SK-N-SH treated with all-trans-retinoic acid at 6 μM for 48 hours (cell line): ENCODE results near the gene TASOR.
A peak's percentile ranks its signal among the peaks of the same experiment; 100 is the strongest.

ENCODE experiments used
- ATAC-seq: fragments of 200-7000 bp; cut with Tn5 transposase; 3 replicates; pipeline ENCODE4 v1.9.1; 2020; ENCODE audit warnings: mild to moderate bottlenecking, moderate library complexity
- ARNTL ChIP-seq: fragments of 450-650 bp; formaldehyde crosslinking; IDR thresholded peaks from 2 replicates; pipeline ENCODE4 v1.5.0; 2020; ENCODE audit warnings: low read depth, mild to moderate bottlenecking, moderate library complexity, borderline replicate concordance
- BACH2 ChIP-seq: fragments of 250-450 bp; sonication (Bioruptor Pico); IDR thresholded peaks from 2 replicates; pipeline ENCODE4 v1.9.0; 2021; ENCODE audit warnings: mild to moderate bottlenecking, borderline replicate concordance
- CREB5 ChIP-seq: fragments of 250-450 bp; sonication (Bioruptor Pico); IDR thresholded peaks from 2 replicates; pipeline ENCODE4 v1.5.1; 2020; ENCODE audit warnings: low read depth, mild to moderate bottlenecking, moderate library complexity
- CSDC2 ChIP-seq: fragments of 250-450 bp; sonication (Bioruptor Pico); IDR thresholded peaks from 2 replicates; pipeline ENCODE4 v1.5.0; 2020; ENCODE audit warnings: mild to moderate bottlenecking, moderate library complexity
- CSRNP3 ChIP-seq: fragments of 250-450 bp; sonication (Bioruptor Pico); IDR thresholded peaks from 2 replicates; pipeline ENCODE4 v1.5.1; 2021; ENCODE audit warnings: mild to moderate bottlenecking, moderate library complexity
- ESRRG ChIP-seq: fragments of 250-450 bp; sonication (Bioruptor Pico); IDR thresholded peaks from 2 replicates; pipeline ENCODE4 v1.6.1; 2021; ENCODE audit warnings: mild to moderate bottlenecking
- GLIS3 ChIP-seq: fragments of 250-450 bp; sonication (Bioruptor Pico); IDR thresholded peaks from 2 replicates; pipeline ENCODE4 v1.5.0; 2020; ENCODE audit warnings: mild to moderate bottlenecking, moderate library complexity
- OSR1 ChIP-seq: fragments of 250-450 bp; sonication (Bioruptor Pico); IDR thresholded peaks from 2 replicates; pipeline ENCODE4 v1.8.0; 2022; ENCODE audit warnings: moderate library complexity, mild to moderate bottlenecking, inconsistent platforms
- PPARA ChIP-seq: fragments of 250-450 bp; sonication (Bioruptor Pico); IDR thresholded peaks from 2 replicates; pipeline ENCODE4 v1.5.0; 2020; ENCODE audit warnings: mild to moderate bottlenecking, borderline replicate concordance
- RARB ChIP-seq: fragments of 250-450 bp; sonication (Bioruptor Pico); IDR thresholded peaks from 2 replicates; pipeline ENCODE4 v1.8.0; 2021; ENCODE audit warnings: mild to moderate bottlenecking, moderate library complexity
- SNAI2 ChIP-seq: fragments of 250-450 bp; sonication (Bioruptor Pico); IDR thresholded peaks from 2 replicates; pipeline ENCODE4 v1.5.0; 2020; ENCODE audit warnings: mild to moderate bottlenecking, moderate library complexity
- TSHZ2 ChIP-seq: fragments of 250-450 bp; sonication (Bioruptor Pico); IDR thresholded peaks from 2 replicates; pipeline ENCODE4 v1.5.0; 2020; ENCODE audit warnings: mild to moderate bottlenecking, moderate library complexity
- ZC3H10 ChIP-seq: fragments of 250-450 bp; sonication (Bioruptor Pico); IDR thresholded peaks from 2 replicates; pipeline ENCODE4 v1.5.1; 2021; ENCODE audit warnings: mild to moderate bottlenecking, moderate library complexity
- ZFP3 ChIP-seq: fragments of 250-450 bp; sonication (Bioruptor Pico); IDR thresholded peaks from 2 replicates; pipeline ENCODE4 v1.5.0; 2020; ENCODE audit warnings: mild to moderate bottlenecking, moderate library complexity
- ZFP30 ChIP-seq: fragments of 450-650 bp; formaldehyde crosslinking; IDR thresholded peaks from 2 replicates; pipeline ENCODE4 v1.5.0; 2022; ENCODE audit warnings: mild to moderate bottlenecking, moderate library complexity
- ZNF565 ChIP-seq: fragments of 450-650 bp; formaldehyde crosslinking; conservative IDR thresholded peaks from 2 replicates; pipeline ENCODE4 v1.5.0; 2020; ENCODE audit warnings: low read depth, mild to moderate bottlenecking, moderate library complexity
- ZNF70 ChIP-seq: fragments of 450-650 bp; formaldehyde crosslinking; IDR thresholded peaks from 2 replicates; pipeline ENCODE4 v1.5.0; 2020; ENCODE audit warnings: mild to moderate bottlenecking, moderate library complexity
- ZNF8 ChIP-seq: fragments of 450-650 bp; formaldehyde crosslinking; IDR thresholded peaks from 2 replicates; pipeline ENCODE4 v1.5.0; 2020; ENCODE audit warnings: mild to moderate bottlenecking, moderate library complexity
- TF ChIP-seq, protein P1 (sequence below): fragments of 250-450 bp; sonication (Bioruptor Pico); IDR thresholded peaks from 2 replicates; pipeline ENCODE4 v1.8.0; 2020; ENCODE audit warnings: mild to moderate bottlenecking, moderate library complexity, borderline replicate concordance

The TASOR gene

DNA sequence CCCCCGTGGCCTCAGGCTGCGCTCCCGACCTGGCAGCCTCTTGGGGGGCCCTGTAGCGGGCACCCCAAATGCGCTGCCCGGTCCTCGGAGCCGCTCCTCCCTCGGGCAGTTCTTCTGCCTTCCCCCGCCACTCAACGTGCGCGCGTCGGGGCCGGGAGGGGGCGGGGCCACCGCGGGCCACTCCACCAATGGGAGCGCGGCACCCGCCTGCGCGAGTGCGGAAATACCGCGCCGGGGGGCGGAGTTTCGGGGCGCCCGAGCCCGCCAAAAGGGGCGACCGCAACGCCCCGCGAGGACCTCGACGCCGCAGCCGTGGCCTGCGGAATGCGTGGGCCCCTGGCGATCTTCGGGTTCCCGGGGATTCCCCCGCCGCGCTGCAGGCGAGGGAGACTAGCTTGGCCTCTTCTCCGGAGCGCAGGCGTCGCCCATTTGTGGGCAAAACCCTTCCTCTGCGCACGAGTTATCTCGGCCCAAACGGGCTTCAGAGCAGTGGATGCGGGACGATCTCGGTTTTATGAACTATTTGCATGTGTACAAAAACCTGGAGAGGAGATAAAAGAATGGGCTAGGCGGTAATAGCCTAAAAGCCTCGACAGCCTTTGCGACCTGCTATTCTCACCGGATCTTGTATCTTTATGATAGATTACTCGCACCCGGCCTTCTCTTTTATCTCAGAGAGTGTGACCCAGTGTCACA, at the start of gene TASOR:
Gene TASOR, minus strand, starts transcription at position 144 of the 696 bp plus-strand sequence. CDS start 259 bp downstream, outside the sequence.
- peak; percentile 90 for ATAC-seq
- TF ChIP-seq ZFP30 (CRISPR knock-in tag), result no peak
- no peak for TF ChIP-seq CREB5 (CRISPR knock-in tag)
- peak; percentile 32; the same call in 1 of the 2 replicates for TF ChIP-seq ZNF8 (CRISPR knock-in tag)
- peak; percentile 56; the same call in 1 of the 2 replicates for TF ChIP-seq TSHZ2 (CRISPR knock-in tag)
- TF ChIP-seq, protein P1, sequence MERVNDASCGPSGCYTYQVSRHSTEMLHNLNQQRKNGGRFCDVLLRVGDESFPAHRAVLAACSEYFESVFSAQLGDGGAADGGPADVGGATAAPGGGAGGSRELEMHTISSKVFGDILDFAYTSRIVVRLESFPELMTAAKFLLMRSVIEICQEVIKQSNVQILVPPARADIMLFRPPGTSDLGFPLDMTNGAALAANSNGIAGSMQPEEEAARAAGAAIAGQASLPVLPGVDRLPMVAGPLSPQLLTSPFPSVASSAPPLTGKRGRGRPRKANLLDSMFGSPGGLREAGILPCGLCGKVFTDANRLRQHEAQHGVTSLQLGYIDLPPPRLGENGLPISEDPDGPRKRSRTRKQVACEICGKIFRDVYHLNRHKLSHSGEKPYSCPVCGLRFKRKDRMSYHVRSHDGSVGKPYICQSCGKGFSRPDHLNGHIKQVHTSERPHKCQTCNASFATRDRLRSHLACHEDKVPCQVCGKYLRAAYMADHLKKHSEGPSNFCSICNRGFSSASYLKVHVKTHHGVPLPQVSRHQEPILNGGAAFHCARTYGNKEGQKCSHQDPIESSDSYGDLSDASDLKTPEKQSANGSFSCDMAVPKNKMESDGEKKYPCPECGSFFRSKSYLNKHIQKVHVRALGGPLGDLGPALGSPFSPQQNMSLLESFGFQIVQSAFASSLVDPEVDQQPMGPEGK (CRISPR knock-in tag), result no peak
- TF ChIP-seq ARNTL, result no peak
- TF ChIP-seq PPARA, result no peak
- TF ChIP-seq RARB (CRISPR knock-in tag), result no peak

- no peak for TF ChIP-seq CSDC2 (CRISPR knock-in tag)
- TF ChIP-seq ZNF565 (CRISPR knock-in tag), result no peak
- no peak for TF ChIP-seq RARB (CRISPR knock-in tag)
- TF ChIP-seq CREB5 (CRISPR knock-in tag), result no peak
- TF ChIP-seq TSHZ2 (CRISPR knock-in tag), result no peak
- TF ChIP-seq GLIS3 (CRISPR knock-in tag), result no peak
- no peak for TF ChIP-seq SNAI2 (CRISPR knock-in tag)
- TF ChIP-seq ARNTL, result no peak
- TF ChIP-seq PPARA, result no peak
- TF ChIP-seq OSR1, result no peak
- no peak for TF ChIP-seq BACH2 (CRISPR knock-in tag)
- TF ChIP-seq, protein P1 (CRISPR knock-in tag), result no peak
- no peak for TF ChIP-seq CSRNP3
- no peak for TF ChIP-seq ZNF8 (CRISPR knock-in tag)
- no peak for TF ChIP-seq ZC3H10
- TF ChIP-seq ZFP30 (CRISPR knock-in tag), result no peak
- no peak for TF ChIP-seq ZFP3
- TF ChIP-seq ESRRG (CRISPR knock-in tag), result no peak
- TF ChIP-seq ZNF70 (CRISPR knock-in tag), result no peak
- TF ChIP-seq, all 23 proteins: peak for 0
Measured at GRCh38 chr3:56732109-56732508, 49.0 kb upstream of the TASOR start.

More at GRCh38 chr3:56732109-56732508, 49.0 kb upstream of the TASOR start:
- no peak for ATAC-seq
